H1 (cell line): Measurements from ENCODE around the gene L3MBTL1. TPM values are rescaled to one million over a fixed set of nuclear protein-coding genes. Genes with fewer than 3 reads are reported as not detected.

Experiments
- CTCF ChIA-PET: fragments of 300-600 bp; sonication (Branson Sonifier 250); formaldehyde crosslinking; loops from one replicate; lab custom pipeline; 2021; ENCODE audit not compliant: partially characterized antibody; lab: Charles Lee
- POLR2A ChIA-PET: fragments of 300-600 bp; sonication (Branson Sonifier 250); formaldehyde crosslinking; loops from one replicate; lab custom pipeline; 2021; ENCODE audit warnings: inconsistent platforms; ENCODE audit not compliant: partially characterized antibody; lab: Charles Lee
- DNase-seq, 2 experiments: peaks; one replicate each; pipeline versions ENCODE4 v3.0.0 to v3.0.0-alpha.2; 2010 to 2022; ENCODE audit warnings: low spot score in 2 of 2, low read depth in 1 of 2, mixed read lengths in 1 of 2
- FAIRE-seq: peaks from 2 replicates; lab custom pipeline; 2011; peaks lifted over from hg19 to GRCh38; lab: Jason Lieb, UNC
- H2AFZ ChIP-seq: 2 replicates; pipeline ENCODE4 v1.8.1; 2012; ENCODE audit warnings: low read length, inconsistent platforms
- H2AK5ac ChIP-seq: 2 replicates; pipeline ENCODE4 v1.6.1; 2013; ENCODE audit warnings: low read depth, low read length
- H2BK120ac ChIP-seq: replicated peaks from 2 replicates; pipeline ENCODE3; 2013; ENCODE audit warnings: low read depth, low read length, inconsistent platforms
- H2BK12ac ChIP-seq: 2 replicates; pipeline ENCODE4 v1.6.1; 2013; ENCODE audit warnings: low read depth, low read length
- H2BK15ac ChIP-seq: 2 replicates; pipeline ENCODE4 v1.6.1; 2013; ENCODE audit warnings: low read length
- H2BK20ac ChIP-seq: 2 replicates; pipeline ENCODE4 v1.6.1; 2013; ENCODE audit warnings: low read length
- H2BK5ac ChIP-seq: 2 replicates; pipeline ENCODE4 v1.6.1; 2013; ENCODE audit warnings: low read depth, low read length
- H3K14ac ChIP-seq: 2 replicates; pipeline ENCODE4 v1.6.1; 2013; ENCODE audit warnings: inconsistent platforms; ENCODE audit not compliant: insufficient read length
- H3K18ac ChIP-seq: 2 replicates; pipeline ENCODE4 v1.6.1; 2013; ENCODE audit warnings: low read length; ENCODE audit errors: extremely low read depth
- H3K23ac ChIP-seq: 2 replicates; pipeline ENCODE4 v1.6.1; 2013; ENCODE audit warnings: inconsistent platforms; ENCODE audit not compliant: insufficient read length
- H3K23me2 ChIP-seq: 2 replicates; pipeline ENCODE4 v1.6.1; 2013; ENCODE audit warnings: low read depth, low read length
- H3K27ac ChIP-seq: 2 replicates; pipeline ENCODE4 v1.6.1; 2011; ENCODE audit warnings: low read depth, low read length, inconsistent platforms
- H3K27me3 ChIP-seq, 4 experiments: replicated peaks in 1 of 4; 1 replicate in 1 of 4; 2 replicates in 3 of 4; pipeline versions ENCODE4 v1.6.1 to v1.8.1; 2011 to 2013; ENCODE audit warnings: low read length in 3 of 4, mild to moderate bottlenecking in 3 of 4, inconsistent platforms in 2 of 4, mixed read lengths in 2 of 4, moderate library complexity in 1 of 4; ENCODE audit not compliant: control insufficient read depth in 3 of 4, insufficient read depth in 3 of 4; ENCODE audit errors: extremely low read depth in 1 of 4
- H3K36me3 ChIP-seq, 4 experiments: 2 replicates each; pipeline versions ENCODE4 v1.6.1 to v1.8.1; 2011 to 2013; ENCODE audit warnings: mild to moderate bottlenecking in 4 of 4, low read length in 3 of 4, moderate library complexity in 2 of 4, control low read depth in 1 of 4, inconsistent platforms in 1 of 4; ENCODE audit not compliant: insufficient read depth in 4 of 4, control insufficient read depth in 2 of 4
- H3K4ac ChIP-seq: replicated peaks from 2 replicates; pipeline ENCODE3; 2013; ENCODE audit warnings: low read length, low read depth, mixed read lengths, inconsistent platforms; ENCODE audit not compliant: insufficient read length
- H3K4me1 ChIP-seq, 4 experiments: replicated peaks in 1 of 4; 1 replicate in 1 of 4; 2 replicates in 3 of 4; pipeline versions ENCODE4 v1.6.1 to v1.8.1; 2011 to 2013; ENCODE audit warnings: low read length in 3 of 4, inconsistent platforms in 2 of 4, mixed read lengths in 1 of 4; ENCODE audit not compliant: insufficient read depth in 4 of 4, control insufficient read depth in 3 of 4
- H3K4me2 ChIP-seq, 2 experiments: 2 replicates each; pipeline versions ENCODE4 v1.6.1 to v1.8.1; 2011 to 2013; ENCODE audit warnings: low read depth in 2 of 2, low read length in 2 of 2, control low read depth in 1 of 2, inconsistent platforms in 1 of 2, mild to moderate bottlenecking in 1 of 2; ENCODE audit not compliant: insufficient read depth in 1 of 2
- H3K4me3 ChIP-seq, 4 experiments: fragments of 200-600, 300-600 bp in 1 of 4; sonication (generic), shearing (Covaris generic), sonication (Bioruptor Twin) in 1 of 4; 2 replicates each; pipeline versions ENCODE4 v1.5.1 to v1.8.1; 2011 to 2016; ENCODE audit warnings: low read length in 4 of 4, low read depth in 3 of 4, control low read depth in 2 of 4, inconsistent platforms in 2 of 4, mild to moderate bottlenecking in 2 of 4, mixed read lengths in 1 of 4, moderate library complexity in 1 of 4; ENCODE audit not compliant: insufficient read depth in 2 of 4; ENCODE audit errors: extremely low read depth in 1 of 4
- H3K56ac ChIP-seq: replicated peaks from 2 replicates; pipeline ENCODE3; 2013; ENCODE audit warnings: low read depth, mild to moderate bottlenecking, mixed read lengths, low read length, inconsistent platforms; ENCODE audit not compliant: insufficient read length
- H3K79me1 ChIP-seq: 2 replicates; pipeline ENCODE4 v1.6.1; 2013; ENCODE audit warnings: low read depth, low read length, control low read depth
- H3K79me2 ChIP-seq, 2 experiments: 2 replicates each; pipeline versions ENCODE4 v1.6.1 to v1.8.1; 2012 to 2013; ENCODE audit warnings: low read length in 2 of 2, mild to moderate bottlenecking in 2 of 2, inconsistent platforms in 1 of 2; ENCODE audit not compliant: insufficient read depth in 2 of 2, control insufficient read depth in 1 of 2
- H3K9ac ChIP-seq, 4 experiments: replicated peaks in 1 of 4; 1 replicate in 1 of 4; 2 replicates in 3 of 4; pipeline versions ENCODE4 v1.6.1 to v1.8.1; 2011 to 2013; ENCODE audit warnings: low read depth in 3 of 4, low read length in 3 of 4, control low read depth in 2 of 4, mild to moderate bottlenecking in 2 of 4, moderate library complexity in 2 of 4, inconsistent platforms in 1 of 4; ENCODE audit errors: extremely low read depth in 1 of 4
- H3K9me3 ChIP-seq, 2 experiments: 2 replicates each; pipeline versions ENCODE4 v1.6.1 to v1.8.1; 2012 to 2013; ENCODE audit warnings: mild to moderate bottlenecking in 2 of 2, moderate library complexity in 2 of 2, control low read depth in 1 of 2, inconsistent platforms in 1 of 2, low read depth in 1 of 2, low read length in 1 of 2, mixed read lengths in 1 of 2; ENCODE audit not compliant: insufficient read depth in 2 of 2
- H4K20me1 ChIP-seq, 2 experiments: replicated peaks in 1 of 2; 2 replicates each; pipeline versions ENCODE3 to v1.8.1; 2011 to 2013; ENCODE audit warnings: inconsistent platforms in 2 of 2, low read length in 2 of 2, mild to moderate bottlenecking in 1 of 2; ENCODE audit not compliant: insufficient read depth in 2 of 2, control insufficient read depth in 1 of 2
- H4K5ac ChIP-seq: 2 replicates; pipeline ENCODE4 v1.6.1; 2013; ENCODE audit warnings: low read length, low read depth, mixed read lengths, inconsistent platforms; ENCODE audit not compliant: insufficient read length
- H4K8ac ChIP-seq: 2 replicates; pipeline ENCODE4 v1.8.0; 2013; ENCODE audit warnings: mild to moderate bottlenecking, moderate library complexity, low read length, inconsistent platforms; ENCODE audit not compliant: insufficient read depth; ENCODE audit errors: extremely low read depth
- H4K91ac ChIP-seq: replicated peaks from 2 replicates; pipeline ENCODE3; 2013; ENCODE audit warnings: low read length, mixed read lengths, inconsistent platforms; ENCODE audit not compliant: insufficient read length
- EGR1 ChIP-seq: IDR thresholded peaks from 2 replicates; pipeline ENCODE4 v1.6.1; 2011; ENCODE audit warnings: low read depth, low read length, borderline replicate concordance
- FOSL1 ChIP-seq: IDR thresholded peaks from 2 replicates; pipeline ENCODE4 v1.6.1; 2011; ENCODE audit warnings: mild to moderate bottlenecking, low read depth, low read length, moderate library complexity; ENCODE audit not compliant: insufficient read depth
- JUN ChIP-seq: IDR thresholded peaks from 2 replicates; pipeline ENCODE4 v1.6.1; 2011; ENCODE audit warnings: low read depth, mild to moderate bottlenecking, improper control_type of control experiment, low read length
- KDM4A ChIP-seq: IDR thresholded peaks from one replicate; pipeline ENCODE4 v1.7.1; 2012; ENCODE audit warnings: low read depth, mild to moderate bottlenecking, moderate library complexity, low read length, inconsistent platforms; ENCODE audit not compliant: severe bottlenecking
- MAX ChIP-seq: IDR thresholded peaks from 2 replicates; pipeline ENCODE4 v1.6.1; 2012; ENCODE audit warnings: inconsistent platforms
- NRF1 ChIP-seq: IDR thresholded peaks from 2 replicates; pipeline ENCODE4 v1.6.1; 2011; ENCODE audit warnings: mild to moderate bottlenecking, low read depth, low read length, improper control_type of control experiment
- SAP30 ChIP-seq: fragments of 300-600 bp; sonication (generic); IDR thresholded peaks from 2 replicates; pipeline ENCODE4 v1.7.1; 2012; ENCODE audit warnings: low read length, moderate library complexity, mild to moderate bottlenecking, inconsistent platforms; ENCODE audit not compliant: insufficient read depth, insufficient replicate concordance
- SIRT6 ChIP-seq: IDR thresholded peaks from one replicate; pipeline ENCODE4 v1.7.1; 2012; ENCODE audit warnings: low read length, inconsistent platforms
- SP1 ChIP-seq: IDR thresholded peaks from 2 replicates; pipeline ENCODE4 v1.6.1; 2011; ENCODE audit warnings: low read depth, low read length
- SUZ12 ChIP-seq: fragments of 200-600 bp; sonication (generic); IDR thresholded peaks from 2 replicates; pipeline ENCODE4 v1.6.1; 2012; ENCODE audit warnings: mild to moderate bottlenecking, inconsistent platforms, low read length, moderate library complexity, mixed read lengths
- USF2 ChIP-seq: IDR thresholded peaks from 2 replicates; pipeline ENCODE4 v1.6.1; 2011; ENCODE audit warnings: low read length, improper control_type of control experiment
- YY1 ChIP-seq: IDR thresholded peaks from 2 replicates; pipeline ENCODE4 v1.6.1; 2011; ENCODE audit warnings: low read depth, mild to moderate bottlenecking, low read length
- ZNF274 ChIP-seq: IDR thresholded peaks from 2 replicates; pipeline ENCODE4 v1.7.0; 2012; ENCODE audit warnings: low read length, borderline replicate concordance; ENCODE audit errors: extremely low read depth
- WGBS, 2 experiments: shearing (Covaris generic) in 1 of 2; methylation state at CpG; one replicate each; pipeline versions ENCODE4 v1.1.6 to v1.1.7; 2013 to 2015; ENCODE audit warnings: low lambda C conversion rate in 2 of 2, mixed read lengths in 2 of 2, inconsistent platforms in 1 of 2, low coverage in 1 of 2, missing lambda C conversion rate in 1 of 2; ENCODE audit not compliant: insufficient replicate concordance in 2 of 2, insufficient coverage in 1 of 2, insufficient read length in 1 of 2; ENCODE audit errors: extremely low coverage in 1 of 2, missing lambda C conversion rate in 1 of 2; 5-methylcytosine and 5-hydroxymethylcytosine counted together
- polyA plus RNA-seq, 7 experiments: library from polyadenylated mRNA; depleted of rRNA in 3 of 7; stranded (reverse) in 5 of 7; unstranded in 2 of 7; fragments of >200 nt in 5 of 7; fragments of 200-250 nt in 2 of 7; gene quantifications; 1 replicate in 5 of 7; 2 replicates in 1 of 7; 4 replicates in 1 of 7; pipeline versions ENCODE4 v1.2.1 to v1.2.3, GENCODE V29; 2011 to 2013; ENCODE audit warnings: missing spikeins in 2 of 7, mixed read lengths in 2 of 7
- total RNA-seq: library from RNA; stranded (reverse); fragmentation: NEBNext Ultra II Directional; extraction: Animal tissue kit (Norgen Biotek cat#: 25700); gene quantifications from 2 replicates; pipeline ENCODE4 v1.2.1, GENCODE V29; 2021

The L3MBTL1 gene
- total and polyA plus RNA-seq, 2 of the 8 experiments (the other 6 are each of a cell fraction or from before 2014, with no cell fraction given), result 11.9 to 17.0 TPM

GRCh38 chr20:43569282-43569681 lies 61.8 kb downstream of the L3MBTL1 start:
- WGBS, 2 experiments, result 93% methylated on average over 10 of the region's 10 CpGs; no CpG with 5 or more reads in 1 of the 2 experiments
- no peaks in the 10 kb centered on the region for H3K36me3 ChIP-seq
- H2BK12ac ChIP-seq, result no peak overlapping the region
- CTCF ChIA-PET, result interaction anchor here (1.2 to 7.7 kb wide), 3 partner anchors 10 to 31 kb away, joined by 3 to 43 read pairs (median 9); partner anchors contain the start of gene SGK2
- no peaks in the 10 kb centered on the region; a peak in 1 of 7 replicates for H3K4me1 ChIP-seq
- no peak overlapping the region for H3K56ac ChIP-seq
- no peak overlapping the region for H3K9ac ChIP-seq
- DNase-seq, result no peak
- H3K23ac ChIP-seq, result no peak overlapping the region
- no peaks in the 10 kb centered on the region for H3K79me2 ChIP-seq
- no peaks in the 10 kb centered on the region for H3K79me1 ChIP-seq
- no peak overlapping the region for H4K5ac ChIP-seq
- no peak overlapping the region for H2BK15ac ChIP-seq
- no peaks in the 10 kb centered on the region for H3K27me3 ChIP-seq
- no peak overlapping the region for H2BK20ac ChIP-seq
- H3K9me3 ChIP-seq, result no peaks in the 10 kb centered on the region
- no peak overlapping the region for H3K4ac ChIP-seq
- H3K4me2 ChIP-seq, result no peak overlapping the region
- no peaks in the 10 kb centered on the region for H4K20me1 ChIP-seq
- no peak overlapping the region for H2BK5ac ChIP-seq
- no peak overlapping the region for H3K4me3 ChIP-seq
- H3K27ac ChIP-seq, result no peak overlapping the region
- H3K18ac ChIP-seq, result no peak overlapping the region
- no peak overlapping the region; the same call in 1 of the 2 replicates for H4K8ac ChIP-seq
- H3K23me2 ChIP-seq, result peaks cover 3% of the 10 kb centered on the region; the same call in 1 of the 2 replicates
- H2BK120ac ChIP-seq, result no peak overlapping the region
- H2AK5ac ChIP-seq, result no peak overlapping the region
- no peak overlapping the region for H4K91ac ChIP-seq
- no peak overlapping the region for H2AFZ ChIP-seq
- H3K14ac ChIP-seq, result no peak overlapping the region
- no peak for FAIRE-seq
- POLR2A ChIA-PET, result interaction anchor here (0.9 to 1.4 kb wide), 4 partner anchors 16 to 111 kb away, joined by 3 read pairs; partner anchors contain the start of gene IFT52
- TF ChIP-seq YY1 (no peak), SUZ12 (no peak), FOSL1 (no peak), EGR1 (no peak), SIRT6 (no peak), KDM4A (no peak), JUN (no peak), USF2 (no peak), NRF1 (no peak), ZNF274 (no peak), SAP30 (no peak), MAX (no peak), SP1 (no peak)
